ENCODE results near the gene OR4C11. TPM values are rescaled to one million over a fixed set of nuclear protein-coding genes. Genes with fewer than 3 reads are reported as not detected.

OR4C11 gene, protein sequence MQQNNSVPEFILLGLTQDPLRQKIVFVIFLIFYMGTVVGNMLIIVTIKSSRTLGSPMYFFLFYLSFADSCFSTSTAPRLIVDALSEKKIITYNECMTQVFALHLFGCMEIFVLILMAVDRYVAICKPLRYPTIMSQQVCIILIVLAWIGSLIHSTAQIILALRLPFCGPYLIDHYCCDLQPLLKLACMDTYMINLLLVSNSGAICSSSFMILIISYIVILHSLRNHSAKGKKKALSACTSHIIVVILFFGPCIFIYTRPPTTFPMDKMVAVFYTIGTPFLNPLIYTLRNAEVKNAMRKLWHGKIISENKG
- total RNA-seq, result not detected

DNA sequence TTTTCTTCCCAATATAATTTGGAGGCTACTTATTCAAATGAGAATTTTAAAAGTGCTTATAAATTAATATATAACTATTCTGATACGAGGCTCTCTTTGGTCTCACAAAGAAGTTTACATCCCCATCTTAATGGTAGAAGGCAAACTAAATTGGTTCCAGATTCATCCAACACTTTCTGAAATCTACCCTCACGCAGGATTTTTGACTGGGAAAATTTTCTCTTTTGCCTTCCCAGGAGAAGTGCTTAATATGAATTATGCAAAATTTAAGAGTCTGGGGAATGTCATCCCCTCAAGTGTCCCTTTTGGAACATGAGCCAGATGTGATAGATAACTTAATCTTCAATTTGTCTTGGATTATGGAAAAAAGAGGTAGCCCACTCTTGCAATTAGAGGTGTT lies at the start of gene OR4C11:
TSS of gene OR4C11 (minus strand) at position 101 of the 400 bp plus-strand sequence. CDS start 3,272 bp downstream, outside the sequence.
- DNase-seq (ENCODE audit: low spot score) (no peak), ATAC-seq (ENCODE audit: low FRiP score) (no peak)
- TF ChIP-seq, protein P1, sequence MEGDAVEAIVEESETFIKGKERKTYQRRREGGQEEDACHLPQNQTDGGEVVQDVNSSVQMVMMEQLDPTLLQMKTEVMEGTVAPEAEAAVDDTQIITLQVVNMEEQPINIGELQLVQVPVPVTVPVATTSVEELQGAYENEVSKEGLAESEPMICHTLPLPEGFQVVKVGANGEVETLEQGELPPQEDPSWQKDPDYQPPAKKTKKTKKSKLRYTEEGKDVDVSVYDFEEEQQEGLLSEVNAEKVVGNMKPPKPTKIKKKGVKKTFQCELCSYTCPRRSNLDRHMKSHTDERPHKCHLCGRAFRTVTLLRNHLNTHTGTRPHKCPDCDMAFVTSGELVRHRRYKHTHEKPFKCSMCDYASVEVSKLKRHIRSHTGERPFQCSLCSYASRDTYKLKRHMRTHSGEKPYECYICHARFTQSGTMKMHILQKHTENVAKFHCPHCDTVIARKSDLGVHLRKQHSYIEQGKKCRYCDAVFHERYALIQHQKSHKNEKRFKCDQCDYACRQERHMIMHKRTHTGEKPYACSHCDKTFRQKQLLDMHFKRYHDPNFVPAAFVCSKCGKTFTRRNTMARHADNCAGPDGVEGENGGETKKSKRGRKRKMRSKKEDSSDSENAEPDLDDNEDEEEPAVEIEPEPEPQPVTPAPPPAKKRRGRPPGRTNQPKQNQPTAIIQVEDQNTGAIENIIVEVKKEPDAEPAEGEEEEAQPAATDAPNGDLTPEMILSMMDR (IDR thresholded peaks at IDR 0.05), result no peak

DNA sequence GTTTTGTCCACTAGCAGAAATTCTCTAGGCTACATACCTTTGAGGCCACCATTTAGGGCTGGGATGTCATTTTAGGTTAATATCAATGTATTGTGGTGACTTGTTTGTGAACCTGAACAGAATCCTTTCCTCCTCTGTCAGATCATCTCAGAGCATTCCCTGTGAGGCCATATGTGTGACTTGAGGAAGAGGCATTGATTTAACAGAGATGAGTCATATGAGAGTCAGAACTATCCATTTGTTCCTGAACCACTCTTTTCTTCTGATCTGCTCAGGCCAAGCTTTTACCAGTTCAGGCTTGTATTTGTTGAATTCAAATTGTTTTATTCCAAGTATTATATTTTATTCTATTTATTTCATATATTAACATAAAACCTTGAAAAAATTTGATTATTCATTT lies 47.7 kb upstream of the OR4C11 start:
- ATAC-seq (ENCODE audit: low FRiP score) (no peak), DNase-seq (ENCODE audit: low spot score) (no peak)
- TF ChIP-seq, protein P1 (IDR thresholded peaks at IDR 0.05), result no peak

DNA sequence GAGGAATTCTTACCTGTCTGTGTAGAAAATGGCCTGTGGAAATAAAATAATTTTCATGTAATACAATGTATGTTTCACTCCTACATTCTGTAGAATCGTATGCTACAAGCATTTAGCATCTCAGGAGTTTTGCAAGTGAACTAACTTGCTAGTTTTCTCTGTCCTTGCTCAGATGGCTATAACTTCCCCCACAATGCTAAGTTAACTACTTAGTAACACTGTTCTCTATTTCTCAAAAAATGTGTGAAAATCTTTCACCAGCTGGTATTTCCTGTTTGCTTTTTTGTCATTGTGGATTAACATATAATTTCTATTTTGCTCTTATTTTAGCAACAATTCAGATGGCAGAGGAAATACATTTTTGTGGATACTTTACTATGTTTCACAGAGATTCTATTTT lies 45.1 kb upstream of the OR4C11 start:
- DNase-seq (ENCODE audit: low spot score) (no peak), ATAC-seq (ENCODE audit: low FRiP score) (no peak)
- TF ChIP-seq, protein P1 (IDR thresholded peaks at IDR 0.05), result no peak

DNA sequence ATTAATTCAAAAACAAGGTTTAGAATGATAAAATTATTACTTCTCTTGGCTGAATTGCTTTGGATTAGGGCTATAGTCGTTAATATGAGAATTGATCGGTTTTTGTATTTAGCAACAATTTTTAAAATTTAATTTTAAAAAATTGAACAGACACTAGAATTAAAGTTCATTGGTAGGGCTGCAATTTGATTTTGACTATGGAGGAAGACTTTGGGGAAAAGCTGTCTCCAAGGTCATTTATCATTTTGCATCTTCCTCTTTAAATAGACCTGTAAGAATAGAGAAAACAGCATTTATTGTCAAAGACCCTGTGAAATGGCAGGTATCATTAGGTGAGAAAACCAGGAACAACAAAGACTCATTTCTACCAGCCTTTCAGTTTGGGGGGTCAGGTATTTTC lies 40.6 kb upstream of the OR4C11 start, which contains the start of gene OR4S2:
TSS of gene OR4S2 (plus strand) at position 301 of the 400 bp plus-strand sequence. CDS start 2,577 bp downstream, outside the sequence.
- ATAC-seq (ENCODE audit: low FRiP score) (no peak), DNase-seq (ENCODE audit: low spot score) (no peak)
- TF ChIP-seq, protein P1 (IDR thresholded peaks at IDR 0.05), result no peak

DNA sequence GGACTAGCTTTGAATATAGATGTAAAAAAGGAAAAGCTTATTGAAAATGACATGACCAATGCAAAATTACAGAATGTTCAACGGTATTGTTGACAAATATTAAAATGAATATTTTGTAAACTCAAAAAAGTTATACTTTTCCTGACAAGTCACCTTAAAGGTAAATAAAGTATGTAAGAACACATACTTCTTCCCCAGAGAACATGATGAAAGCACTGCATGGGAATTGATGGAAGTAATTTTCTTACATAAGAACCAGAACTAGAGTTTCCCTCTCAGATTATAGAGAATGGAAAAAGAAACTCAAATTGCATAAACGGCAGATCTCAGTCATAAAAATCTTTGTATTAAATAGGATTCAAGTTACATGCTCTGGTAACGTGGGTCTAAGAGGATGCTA lies 27.4 kb upstream of the OR4C11 start, which contains the start of gene OR4P4:
TSS of gene OR4P4 (plus strand) at position 301 of the 400 bp plus-strand sequence.
- no peak for DNase-seq (ENCODE audit: low spot score)
- TF ChIP-seq, protein P1 (IDR thresholded peaks at IDR 0.05), result no peak
- no peak for ATAC-seq (ENCODE audit: low FRiP score)

DNA sequence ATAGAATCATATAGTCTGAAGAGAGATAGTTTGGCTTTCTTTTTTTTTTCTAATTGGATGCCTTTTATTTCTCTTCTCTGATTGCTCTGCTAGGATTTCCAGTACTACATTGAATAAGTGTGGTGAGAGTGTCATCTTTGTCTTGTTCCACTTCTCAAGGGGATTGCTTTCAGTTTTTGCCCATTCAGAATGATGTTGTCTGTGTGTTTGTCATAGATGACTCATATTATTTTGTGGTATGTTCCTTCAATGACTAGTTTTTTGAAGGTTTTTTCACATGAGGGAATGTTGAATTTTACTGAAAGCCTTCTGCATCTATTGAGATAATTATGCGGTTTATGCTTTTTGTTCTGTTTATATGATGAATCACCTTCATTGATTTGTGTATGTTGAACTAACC lies 17.1 kb upstream of the OR4C11 start:
- DNase-seq (ENCODE audit: low spot score) (no peak), ATAC-seq (ENCODE audit: low FRiP score) (no peak)
- TF ChIP-seq, protein P1 (IDR thresholded peaks at IDR 0.05), result no peak

DNA sequence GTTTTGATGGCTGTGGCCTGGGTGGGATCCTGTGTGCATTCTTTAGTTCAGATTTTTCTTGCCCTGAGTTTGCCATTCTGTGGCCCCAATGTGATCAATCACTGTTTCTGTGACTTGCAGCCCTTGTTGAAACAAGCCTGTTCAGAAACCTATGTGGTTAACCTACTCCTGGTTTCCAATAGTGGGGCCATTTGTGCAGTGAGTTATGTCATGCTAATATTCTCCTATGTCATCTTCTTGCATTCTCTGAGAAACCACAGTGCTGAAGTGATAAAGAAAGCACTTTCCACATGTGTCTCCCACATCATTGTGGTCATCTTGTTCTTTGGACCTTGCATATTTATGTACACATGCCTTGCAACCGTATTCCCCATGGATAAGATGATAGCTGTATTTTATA lies 34.9 kb downstream of the OR4C11 start:
- ATAC-seq (ENCODE audit: low FRiP score) (no peak), DNase-seq (ENCODE audit: low spot score) (no peak)
- TF ChIP-seq, protein P1 (IDR thresholded peaks at IDR 0.05), result no peak
